GM12801 (cell line): ENCODE results near the gene IP6K1.

Source experiments
- CTCF ChIP-seq: IDR thresholded peaks from one replicate; pipeline ENCODE4 v1.5.1; 2011; ENCODE audit warnings: control low read depth; ENCODE audit not compliant: insufficient read length; ENCODE audit errors: extremely low read depth

IP6K1 gene

GRCh38 chr3:49700014-49700413, 86.3 kb downstream of the IP6K1 start:
- no peak for TF ChIP-seq CTCF

- TF ChIP-seq CTCF, result no peak
Observed at GRCh38 chr3:49699281-49699979, 86.9 kb downstream of the IP6K1 start.

- no peak for TF ChIP-seq CTCF
Observed at GRCh38 chr3:49689046-49689907, 97.1 kb downstream of the IP6K1 start, which contains the start of the genes MST1 and RNF123. Gene MST1 (minus strand): TSS chr3:49689474. CDS start chr3:49688691, 783 bp downstream. Gene RNF123 (plus strand): TSS chr3:49689557. CDS start chr3:49691166, 1,609 bp downstream.

GRCh38 chr3:49683162-49683561, 103.2 kb downstream of the IP6K1 start:
- TF ChIP-seq CTCF, result no peak

- no peak for TF ChIP-seq CTCF
Observed at GRCh38 chr3:49681543-49681942, 104.8 kb downstream of the IP6K1 start.

GRCh38 chr3:49681232-49681522, 105.2 kb downstream of the IP6K1 start:
- TF ChIP-seq CTCF, result no peak

GRCh38 chr3:49680493-49681231, 105.7 kb downstream of the IP6K1 start:
- no peak for TF ChIP-seq CTCF
